OCI-LY7 (cell line): ENCODE data around the gene KRT40.

Experiments used
- EZH2phosphoT487 ChIP-seq: fragments of 200-600 bp; sonication (generic); IDR thresholded peaks from 2 replicates; pipeline ENCODE4 v1.6.1; 2018; ENCODE audit warnings: low read depth, borderline replicate concordance, mild to moderate bottlenecking, mixed run types, antibody characterized with exemption, low read length, moderate library complexity, mixed read lengths
- TF ChIP-seq, protein P1 (sequence below): fragments of 200-600 bp; sonication (generic); conservative IDR thresholded peaks from 2 replicates; pipeline ENCODE4 v1.5.1; 2014; ENCODE audit warnings: mild to moderate bottlenecking, antibody characterized with exemption, low read length, moderate library complexity, mixed read lengths

DNA sequence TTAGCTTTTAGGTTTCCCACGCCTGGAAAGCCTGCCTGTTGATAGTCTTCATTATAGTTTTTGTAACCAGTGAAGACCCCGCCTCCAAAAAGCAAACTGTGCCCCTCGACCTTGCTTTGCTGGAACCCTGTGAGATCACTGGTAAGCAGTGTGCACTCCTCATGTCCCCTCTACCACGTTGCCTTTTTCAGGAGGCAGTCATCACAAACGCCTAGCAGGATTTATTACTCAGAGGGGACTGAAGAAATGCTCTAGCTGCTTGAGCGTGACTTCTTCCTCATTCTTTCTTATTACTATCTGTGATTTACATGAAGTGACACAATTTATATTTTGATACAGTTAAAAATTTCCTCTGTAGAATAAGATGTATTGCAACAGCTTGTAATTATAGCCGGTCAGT, 31.3 kb upstream of the KRT40 start:
- TF ChIP-seq, protein P1, sequence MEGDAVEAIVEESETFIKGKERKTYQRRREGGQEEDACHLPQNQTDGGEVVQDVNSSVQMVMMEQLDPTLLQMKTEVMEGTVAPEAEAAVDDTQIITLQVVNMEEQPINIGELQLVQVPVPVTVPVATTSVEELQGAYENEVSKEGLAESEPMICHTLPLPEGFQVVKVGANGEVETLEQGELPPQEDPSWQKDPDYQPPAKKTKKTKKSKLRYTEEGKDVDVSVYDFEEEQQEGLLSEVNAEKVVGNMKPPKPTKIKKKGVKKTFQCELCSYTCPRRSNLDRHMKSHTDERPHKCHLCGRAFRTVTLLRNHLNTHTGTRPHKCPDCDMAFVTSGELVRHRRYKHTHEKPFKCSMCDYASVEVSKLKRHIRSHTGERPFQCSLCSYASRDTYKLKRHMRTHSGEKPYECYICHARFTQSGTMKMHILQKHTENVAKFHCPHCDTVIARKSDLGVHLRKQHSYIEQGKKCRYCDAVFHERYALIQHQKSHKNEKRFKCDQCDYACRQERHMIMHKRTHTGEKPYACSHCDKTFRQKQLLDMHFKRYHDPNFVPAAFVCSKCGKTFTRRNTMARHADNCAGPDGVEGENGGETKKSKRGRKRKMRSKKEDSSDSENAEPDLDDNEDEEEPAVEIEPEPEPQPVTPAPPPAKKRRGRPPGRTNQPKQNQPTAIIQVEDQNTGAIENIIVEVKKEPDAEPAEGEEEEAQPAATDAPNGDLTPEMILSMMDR, result no peak
- TF ChIP-seq EZH2phosphoT487, result no peak
